DND-41 (cell line): ENCODE measurements around the gene PSD.

Experiments
- CTCF ChIP-seq: IDR thresholded peaks from 2 replicates; pipeline ENCODE4 v1.5.1; 2012; ENCODE audit warnings: borderline replicate concordance, low read length, moderate library complexity, mild to moderate bottlenecking; ENCODE audit not compliant: poor library complexity, severe bottlenecking; ENCODE audit errors: extremely low read depth
- EZH2 ChIP-seq: IDR thresholded peaks from 3 replicates; pipeline ENCODE4 v1.6.1; 2012; ENCODE audit warnings: borderline replicate concordance, low read depth, mild to moderate bottlenecking, moderate library complexity, low read length, inconsistent platforms; ENCODE audit not compliant: severe bottlenecking

GRCh38 chr10:102396317-102396650 lies 22.3 kb downstream of the PSD start:
- TF ChIP-seq CTCF (no peak), EZH2 (no peak)
